HepG2 (cell line): ENCODE data around the gene GBE1. TPM values are rescaled to one million over a fixed set of nuclear protein-coding genes. Genes with fewer than 3 reads are reported as not detected.

ENCODE experiments used
- ATAC-seq: fragments of 200-7000 bp; cut with Tn5 transposase; 3 replicates; pipeline ENCODE4 v1.9.1; 2020; ENCODE audit warnings: mild to moderate bottlenecking, moderate library complexity
- BruUV-seq: library from RNA; stranded (reverse); fragments of 400-500 nt; replicated peaks from 2 replicates; lab custom pipeline; 2021; lab: Mats Ljungman, UMichigan
- CTCF ChIA-PET: fragments of 300-600 bp; formaldehyde crosslinking; extraction: SDS; loops from one replicate; lab custom pipeline; 2021; ENCODE audit warnings: low total read pairs, inconsistent platforms, low intra/inter-chr PET ratio; lab: Yijun Ruan, JAX
- POLR2A ChIA-PET: fragments of 350-600 bp; sonication (Branson Sonifier 250); formaldehyde crosslinking; loops from one replicate; lab custom pipeline; 2020; ENCODE audit warnings: antibody characterized with exemption, inconsistent platforms; lab: Yijun Ruan, JAX
- DNase-seq: peaks from one replicate; pipeline ENCODE4 v3.0.0-alpha.2; 2015; ENCODE audit warnings: low spot score
- FAIRE-seq: peaks from 3 replicates; lab custom pipeline; 2011; peaks lifted over from hg19 to GRCh38; lab: Jason Lieb, UNC
- H2AFZ ChIP-seq: one replicate; pipeline ENCODE4 v1.6.1; 2011; ENCODE audit warnings: low read length, inconsistent platforms
- H3K27ac ChIP-seq: fragments of 300-600 bp; 3 replicates; pipeline ENCODE4 v1.8.0; 2011; ENCODE audit warnings: mixed run types, mild to moderate bottlenecking, mixed read lengths, low read length, inconsistent platforms; ENCODE audit not compliant: insufficient read depth; ENCODE audit errors: extremely low read length
- H3K27me3 ChIP-seq, 2 experiments: fragments of 200-600 bp in 1 of 2; 2 replicates in 1 of 2; 3 replicates in 1 of 2; pipeline versions ENCODE4 v1.6.0 to v1.8.0; 2011; ENCODE audit warnings: low read length in 2 of 2, mild to moderate bottlenecking in 2 of 2, moderate library complexity in 2 of 2, inconsistent platforms in 1 of 2; ENCODE audit not compliant: insufficient read depth in 2 of 2, control insufficient read depth in 1 of 2
- H3K36me3 ChIP-seq, 2 experiments: fragments of 200-600 bp in 1 of 2; replicated peaks in 1 of 2; 2 replicates in 1 of 2; 3 replicates in 1 of 2; pipeline versions ENCODE4 v1.5.1 to v1.8.0; 2011; ENCODE audit warnings: low read length in 2 of 2, inconsistent platforms in 1 of 2; ENCODE audit not compliant: insufficient read depth in 2 of 2, control insufficient read depth in 1 of 2
- H3K4me1 ChIP-seq: 2 replicates; pipeline ENCODE4 v1.5.1; 2012; ENCODE audit warnings: low read length, inconsistent platforms; ENCODE audit not compliant: insufficient read depth
- H3K4me2 ChIP-seq: 2 replicates; pipeline ENCODE4 v1.6.0; 2011; ENCODE audit warnings: low read depth, low read length, inconsistent platforms
- H3K4me3 ChIP-seq, 3 experiments: fragments of 200-600 bp in 1 of 3; sonication (generic), shearing (Covaris generic) in 1 of 3; replicated peaks in 1 of 3; 2 replicates each; pipeline ENCODE4 v1.5.1; 2011 to 2016; ENCODE audit warnings: low read length in 3 of 3, inconsistent platforms in 2 of 3, low read depth in 2 of 3, mild to moderate bottlenecking in 2 of 3, control low read depth in 1 of 3, mixed read lengths in 1 of 3; ENCODE audit not compliant: insufficient read depth in 1 of 3
- H3K79me2 ChIP-seq: one replicate; pipeline ENCODE4 v1.6.1; 2011; ENCODE audit warnings: low read length, inconsistent platforms; ENCODE audit not compliant: insufficient read depth
- H3K9ac ChIP-seq: 2 replicates; pipeline ENCODE4 v1.6.0; 2011; ENCODE audit warnings: mild to moderate bottlenecking, low read depth, low read length, inconsistent platforms; ENCODE audit not compliant: insufficient read depth
- H3K9me3 ChIP-seq: 2 replicates; pipeline ENCODE4 v1.5.1; 2012; ENCODE audit warnings: mild to moderate bottlenecking, low read length
- H4K20me1 ChIP-seq: 2 replicates; pipeline ENCODE4 v1.6.0; 2011; ENCODE audit warnings: inconsistent platforms, mild to moderate bottlenecking, low read length, moderate library complexity; ENCODE audit not compliant: insufficient read depth
- BORCS8-MEF2B ChIP-seq: sonication (generic); formaldehyde crosslinking; IDR thresholded peaks from 2 replicates; pipeline ENCODE4 v1.8.0; 2022; ENCODE audit warnings: mild to moderate bottlenecking, missing genetic modification reagents
- CENPX ChIP-seq: sonication (generic); formaldehyde crosslinking; IDR thresholded peaks from 2 replicates; pipeline ENCODE4 v1.9.0; 2021; ENCODE audit warnings: mild to moderate bottlenecking, missing genetic modification reagents, moderate library complexity
- MED13 ChIP-seq: sonication (generic); formaldehyde crosslinking; IDR thresholded peaks from 2 replicates; pipeline ENCODE4 v1.5.0; 2020; ENCODE audit warnings: missing genetic modification reagents
- PAWR ChIP-seq: sonication (generic); formaldehyde crosslinking; IDR thresholded peaks from 2 replicates; pipeline ENCODE4 v1.4.0; 2020; ENCODE audit warnings: missing genetic modification reagents, mild to moderate bottlenecking, borderline replicate concordance
- ZNF317 ChIP-seq: sonication (generic); formaldehyde crosslinking; IDR thresholded peaks from 2 replicates; pipeline ENCODE4 v1.5.0; 2020; ENCODE audit warnings: mild to moderate bottlenecking, missing genetic modification reagents
- ZNF333 ChIP-seq: sonication (generic); formaldehyde crosslinking; IDR thresholded peaks from 2 replicates; pipeline ENCODE4 v1.4.0; 2020; ENCODE audit warnings: mild to moderate bottlenecking, missing genetic modification reagents, borderline replicate concordance
- ZNF660 ChIP-seq: sonication (generic); formaldehyde crosslinking; IDR thresholded peaks from 2 replicates; pipeline ENCODE4 v1.5.1; 2020; ENCODE audit warnings: mild to moderate bottlenecking, low read depth, missing genetic modification reagents, borderline replicate concordance
- ZZZ3 ChIP-seq: sonication (generic); formaldehyde crosslinking; IDR thresholded peaks from 2 replicates; pipeline ENCODE4 v1.4.0; 2020; ENCODE audit warnings: missing genetic modification reagents, mild to moderate bottlenecking, borderline replicate concordance
- WGBS: methylation state at CpG from one replicate; pipeline ENCODE4 v1.1.6; 2017; ENCODE audit warnings: low lambda C conversion rate; 5-methylcytosine and 5-hydroxymethylcytosine counted together
- in situ Hi-C: cut with HindIII; loops from 2 replicates; pipeline ENCODE4 v1.10.0; 2017; ENCODE audit warnings: low pct_unique_long_range_greater_than_20kb; ENCODE audit not compliant: extremely low pct_ligation_motif_present
- intact Hi-C: fragments of 100-400 bp; cut with micrococcal nuclease; formaldehyde crosslinking; loops from one replicate; pipeline ENCODE4 v1.10.0; 2022; ENCODE audit not compliant: unreplicated experiment
- polyA plus RNA-seq, 8 experiments: library from polyadenylated mRNA; depleted of rRNA in 3 of 8; stranded (reverse) in 7 of 8; unstranded in 1 of 8; fragments of >200 nt; fragmentation: Illumina TruSeq in 4 of 8; extraction: Trizol in 4 of 8; gene quantifications; 2 replicates each; pipeline versions ENCODE4 v1.2.1 to v1.2.3, GENCODE V29; 2011 to 2016; ENCODE audit warnings: low read depth in 4 of 8, missing spikeins in 1 of 8, mixed read lengths in 1 of 8; ENCODE audit not compliant: insufficient read depth in 1 of 8
- total RNA-seq, 5 experiments: library from RNA; depleted of rRNA; stranded (reverse); fragments of >200 nt; fragmentation: Illumina TruSeq; extraction: Trizol; gene quantifications; 2 replicates each; pipeline ENCODE4 v1.2.3, GENCODE V29; 2016; ENCODE audit warnings: low read depth in 1 of 5
- TF ChIP-seq, protein P1 (sequence below): sonication (generic); formaldehyde crosslinking; IDR thresholded peaks from one replicate; pipeline ENCODE4 v1.5.1; 2020; ENCODE audit warnings: mild to moderate bottlenecking, missing genetic modification reagents; ENCODE audit errors: not compliant biosample characterization

GBE1 gene
- total and polyA plus RNA-seq, 2 of the 13 experiments (the other 11 are each of a cell fraction or from before 2014, with no cell fraction given): 22.9 to 36.1 TPM

- FAIRE-seq (no peak), ATAC-seq (no peak), DNase-seq (no peak)
- no peak overlapping the region for H3K9ac ChIP-seq
- intact Hi-C loops: no loop called here
- H3K9me3 ChIP-seq: no peaks in the 10 kb centered on the region
- in situ Hi-C loops: no loop called here
- no peaks in the 10 kb centered on the region for H3K79me2 ChIP-seq
- CTCF ChIA-PET: no interaction called here
- TF ChIP-seq ZNF333 (CRISPR knock-in tag) (no peak), ZNF317 (CRISPR knock-in tag) (no peak), ZZZ3 (no peak), ZNF660 (CRISPR knock-in tag) (no peak)
- H3K4me1 ChIP-seq: no peaks in the 10 kb centered on the region
- no peak overlapping the region for H2AFZ ChIP-seq
- BruUV-seq: no TSS peak
- no peaks in the 10 kb centered on the region for H4K20me1 ChIP-seq
- H3K4me2 ChIP-seq: no peak overlapping the region
- peaks cover 0 to 5% of the 10 kb centered on the region in 2 experiments; a peak in 3 of 5 replicates for H3K36me3 ChIP-seq
- no peaks in the 10 kb centered on the region; a peak in 1 of 5 replicates for H3K27me3 ChIP-seq
- H3K27ac ChIP-seq: no peak overlapping the region
- H3K4me3 ChIP-seq: no peak overlapping the region
- POLR2A ChIA-PET: no interaction called here
- WGBS: 97% methylated on average over 8 of the region's 8 CpGs
Measured at GRCh38 chr3:81699536-81700320, 61.7 kb downstream of the GBE1 start.

DNA sequence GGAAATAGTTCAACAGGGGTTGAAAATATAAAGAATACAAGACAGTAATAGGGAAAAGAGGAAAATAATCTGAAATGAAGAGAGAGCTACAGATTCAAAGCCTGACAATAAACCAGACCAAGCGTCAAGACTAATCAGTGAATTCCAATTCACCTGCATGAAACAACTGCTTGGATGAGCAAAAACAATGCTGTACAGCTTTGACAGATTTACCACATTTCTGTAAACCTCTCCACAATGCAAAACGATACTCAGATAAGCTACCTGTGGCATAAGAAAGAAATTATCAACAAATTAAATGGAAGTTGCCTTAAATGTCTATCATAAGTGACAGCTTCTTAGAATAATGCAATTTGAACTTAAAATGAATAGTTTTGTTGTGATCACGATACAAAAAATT lies 65.4 kb downstream of the GBE1 start:
- TF ChIP-seq BORCS8-MEF2B (CRISPR knock-in tag): no peak
- no peak for TF ChIP-seq CENPX
- TF ChIP-seq MED13 (CRISPR knock-in tag): no peak
- TF ChIP-seq PAWR (CRISPR knock-in tag): no peak
- TF ChIP-seq, protein P1, sequence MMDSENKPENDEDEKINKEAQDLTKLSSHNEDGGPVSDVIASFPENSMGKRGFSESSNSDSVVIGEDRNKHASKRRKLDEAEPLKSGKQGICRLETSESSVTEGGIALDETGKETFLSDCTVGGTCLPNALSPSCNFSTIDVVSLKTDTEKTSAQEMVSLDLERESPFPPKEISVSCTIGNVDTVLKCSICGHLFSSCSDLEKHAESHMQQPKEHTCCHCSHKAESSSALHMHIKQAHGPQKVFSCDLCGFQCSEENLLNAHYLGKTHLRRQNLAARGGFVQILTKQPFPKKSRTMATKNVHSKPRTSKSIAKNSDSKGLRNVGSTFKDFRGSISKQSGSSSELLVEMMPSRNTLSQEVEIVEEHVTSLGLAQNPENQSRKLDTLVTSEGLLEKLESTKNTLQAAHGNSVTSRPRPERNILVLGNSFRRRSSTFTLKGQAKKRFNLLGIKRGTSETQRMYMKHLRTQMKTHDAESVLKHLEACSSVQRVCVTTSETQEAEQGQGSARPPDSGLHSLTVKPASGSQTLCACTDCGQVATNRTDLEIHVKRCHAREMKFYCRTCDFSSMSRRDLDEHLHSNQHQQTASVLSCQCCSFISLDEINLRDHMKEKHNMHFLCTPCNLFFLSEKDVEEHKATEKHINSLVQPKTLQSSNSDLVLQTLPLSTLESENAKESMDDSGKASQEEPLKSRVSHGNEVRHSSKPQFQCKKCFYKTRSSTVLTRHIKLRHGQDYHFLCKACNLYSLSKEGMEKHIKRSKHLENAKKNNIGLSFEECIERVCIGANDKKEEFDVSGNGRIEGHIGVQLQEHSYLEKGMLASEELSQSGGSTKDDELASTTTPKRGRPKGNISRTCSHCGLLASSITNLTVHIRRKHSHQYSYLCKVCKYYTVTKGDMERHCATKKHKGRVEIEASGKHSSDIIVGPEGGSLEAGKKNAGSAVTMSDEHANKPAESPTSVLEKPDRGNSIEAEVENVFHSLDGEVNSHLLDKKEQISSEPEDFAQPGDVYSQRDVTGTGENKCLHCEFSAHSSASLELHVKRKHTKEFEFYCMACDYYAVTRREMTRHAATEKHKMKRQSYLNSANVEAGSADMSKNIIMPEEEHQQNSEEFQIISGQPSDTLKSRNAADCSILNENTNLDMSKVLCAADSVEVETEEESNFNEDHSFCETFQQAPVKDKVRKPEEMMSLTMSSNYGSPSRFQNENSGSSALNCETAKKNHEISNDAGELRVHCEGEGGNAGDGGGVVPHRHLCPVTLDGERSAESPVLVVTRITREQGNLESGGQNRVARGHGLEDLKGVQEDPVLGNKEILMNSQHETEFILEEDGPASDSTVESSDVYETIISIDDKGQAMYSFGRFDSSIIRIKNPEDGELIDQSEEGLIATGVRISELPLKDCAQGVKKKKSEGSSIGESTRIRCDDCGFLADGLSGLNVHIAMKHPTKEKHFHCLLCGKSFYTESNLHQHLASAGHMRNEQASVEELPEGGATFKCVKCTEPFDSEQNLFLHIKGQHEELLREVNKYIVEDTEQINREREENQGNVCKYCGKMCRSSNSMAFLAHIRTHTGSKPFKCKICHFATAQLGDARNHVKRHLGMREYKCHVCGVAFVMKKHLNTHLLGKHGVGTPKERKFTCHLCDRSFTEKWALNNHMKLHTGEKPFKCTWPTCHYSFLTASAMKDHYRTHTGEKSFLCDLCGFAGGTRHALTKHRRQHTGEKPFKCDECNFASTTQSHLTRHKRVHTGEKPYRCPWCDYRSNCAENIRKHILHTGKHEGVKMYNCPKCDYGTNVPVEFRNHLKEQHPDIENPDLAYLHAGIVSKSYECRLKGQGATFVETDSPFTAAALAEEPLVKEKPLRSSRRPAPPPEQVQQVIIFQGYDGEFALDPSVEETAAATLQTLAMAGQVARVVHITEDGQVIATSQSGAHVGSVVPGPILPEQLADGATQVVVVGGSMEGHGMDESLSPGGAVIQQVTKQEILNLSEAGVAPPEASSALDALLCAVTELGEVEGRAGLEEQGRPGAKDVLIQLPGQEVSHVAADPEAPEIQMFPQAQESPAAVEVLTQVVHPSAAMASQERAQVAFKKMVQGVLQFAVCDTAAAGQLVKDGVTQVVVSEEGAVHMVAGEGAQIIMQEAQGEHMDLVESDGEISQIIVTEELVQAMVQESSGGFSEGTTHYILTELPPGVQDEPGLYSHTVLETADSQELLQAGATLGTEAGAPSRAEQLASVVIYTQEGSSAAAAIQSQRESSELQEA (CRISPR knock-in tag): no peak
- WGBS: 94% methylated on average over 3 of the region's 3 CpGs
- Histone ChIP-seq H3K4me1 (no peaks in the 10 kb centered on the region), H3K36me3 (peaks cover 0 to 5% of the 10 kb centered on the region in 2 experiments; a peak in 2 of 5 replicates), H4K20me1 (no peaks in the 10 kb centered on the region), H3K4me2 (no peak overlapping the region), H3K9ac (no peak overlapping the region), H3K27ac (no peak overlapping the region), H2AFZ (no peak overlapping the region), H3K27me3 (no peaks in the 10 kb centered on the region), H3K4me3 (no peak overlapping the region), H3K79me2 (no peaks in the 10 kb centered on the region), H3K9me3 (no peaks in the 10 kb centered on the region)
- POLR2A ChIA-PET: no interaction called here
- in situ Hi-C loops (no loop called here), intact Hi-C loops (no loop called here)
- BruUV-seq: no TSS peak
- ATAC-seq (no peak), FAIRE-seq (no peak), DNase-seq (no peak)
- CTCF ChIA-PET: no interaction called here
